NCI-H1694 (cell line): ENCODE measurements around the gene MYEOV.

Experiments used
- DNase-seq: peaks from one replicate; lab custom pipeline; 2025; lab: John Stamatoyannopoulos, UW

MYEOV gene

GRCh38 chr11:69343401-69344321, 49.7 kb downstream of the MYEOV start:
- DNase-seq = no peak

- no peak for DNase-seq
Measured at GRCh38 chr11:69344570-69345145, 50.7 kb downstream of the MYEOV start.
